Measurements from ENCODE around the gene ATP2B3.
A peak's percentile ranks its signal among the peaks of the same experiment; 100 is the strongest.

Gene ATP2B3

GRCh38 chrX:153573984-153574383 is 56.5 kb downstream of the ATP2B3 start:
- no peak for DNase-seq

- no peak for DNase-seq
Measured at GRCh38 chrX:153576239-153576870, 58.9 kb downstream of the ATP2B3 start.

GRCh38 chrX:153576961-153577360 is 59.5 kb downstream of the ATP2B3 start:
- DNase-seq, result no peak

- DNase-seq, result no peak
Measured at GRCh38 chrX:153578200-153578835, 60.9 kb downstream of the ATP2B3 start.

GRCh38 chrX:153578889-153579288 is 61.4 kb downstream of the ATP2B3 start:
- no peak for DNase-seq

- no peak for DNase-seq
Measured at GRCh38 chrX:153580700-153581386, 63.4 kb downstream of the ATP2B3 start.

GRCh38 chrX:153582896-153583295 is 65.5 kb downstream of the ATP2B3 start:
- DNase-seq, result peak; percentile 11

GRCh38 chrX:153583433-153583832 is 66.0 kb downstream of the ATP2B3 start:
- no peak for DNase-seq

- DNase-seq, result no peak
Measured at GRCh38 chrX:153585827-153586226, 68.4 kb downstream of the ATP2B3 start.

GRCh38 chrX:153587342-153587741 is 69.9 kb downstream of the ATP2B3 start:
- no peak for DNase-seq

GRCh38 chrX:153588021-153588781 is 70.8 kb downstream of the ATP2B3 start:
- no peak for DNase-seq

GRCh38 chrX:153588782-153589446 is 71.5 kb downstream of the ATP2B3 start:
- DNase-seq, result no peak

- no peak for DNase-seq
Measured at GRCh38 chrX:153590961-153591956, 73.8 kb downstream of the ATP2B3 start.

GRCh38 chrX:153592091-153592833 is 74.8 kb downstream of the ATP2B3 start:
- no peak for DNase-seq

- DNase-seq, result no peak
Measured at GRCh38 chrX:153592966-153593688, 75.7 kb downstream of the ATP2B3 start.

GRCh38 chrX:153593811-153594500 is 76.5 kb downstream of the ATP2B3 start:
- DNase-seq, result no peak

- DNase-seq, result no peak
Measured at GRCh38 chrX:153595387-153595786, 77.9 kb downstream of the ATP2B3 start.

- no peak for DNase-seq
Measured at GRCh38 chrX:153595859-153596857, 78.7 kb downstream of the ATP2B3 start.
